Immature natural killer cell (primary cell): ENCODE measurements around the gene DHRS1. TPM values are rescaled to one million over a fixed set of nuclear protein-coding genes. Genes with fewer than 3 reads are reported as not detected.

Experiments
- DNase-seq, 3 donors: peaks; one replicate each; pipeline ENCODE4 v3.0.0; 2022; ENCODE audit warnings: mixed read lengths in 1 of 3
- H3K27ac Mint-ChIP-seq, 6 donors: one replicate each; pipeline ENCODE4 v1.8.0; 2020; ENCODE audit warnings: mixed read lengths in 6 of 6, mild to moderate bottlenecking in 5 of 6, inconsistent platforms in 4 of 6, moderate library complexity in 3 of 6
- H3K27me3 Mint-ChIP-seq, 3 donors: one replicate each; pipeline ENCODE4 v1.8.0; 2020 to 2021; ENCODE audit warnings: low read depth in 3 of 3, mild to moderate bottlenecking in 3 of 3, mixed read lengths in 3 of 3, moderate library complexity in 3 of 3, inconsistent platforms in 1 of 3
- H3K36me3 Mint-ChIP-seq, 3 donors: one replicate each; pipeline ENCODE4 v1.8.0; 2020; ENCODE audit warnings: mixed read lengths in 3 of 3, inconsistent platforms in 2 of 3, mild to moderate bottlenecking in 2 of 3
- H3K4me1 Mint-ChIP-seq, 2 donors: one replicate each; pipeline ENCODE4 v1.8.0; 2020; ENCODE audit warnings: inconsistent platforms in 2 of 2, mild to moderate bottlenecking in 2 of 2, mixed read lengths in 2 of 2, moderate library complexity in 1 of 2
- H3K4me3 Mint-ChIP-seq, 5 donors: one replicate each; pipeline ENCODE4 v1.8.0; 2020; ENCODE audit warnings: mild to moderate bottlenecking in 5 of 5, mixed read lengths in 5 of 5, inconsistent platforms in 3 of 5, moderate library complexity in 3 of 5
- H3K9me3 Mint-ChIP-seq, 6 donors: one replicate each; pipeline ENCODE4 v1.8.0; 2020; ENCODE audit warnings: mild to moderate bottlenecking in 6 of 6, mixed read lengths in 6 of 6, inconsistent platforms in 4 of 6, moderate library complexity in 3 of 6
- polyA plus RNA-seq, 3 donors: library from polyadenylated mRNA; unstranded; fragments of 300-500 nt; fragmentation: Illumina TruSeq; gene quantifications; one replicate each; pipeline ENCODE4 v1.2.3, GENCODE V29; 2021

The DHRS1 gene
- polyA plus RNA-seq, 3 donors from 2014 or later, result 31.4 to 35.9 (median 31.7) TPM

GRCh38 chr14:24259282-24260025 is 40.1 kb downstream of the DHRS1 start:
- Mint-ChIP-seq H3K4me3 (no peak overlapping the region), H3K27me3 (no peaks in the 10 kb centered on the region), H3K9me3 (no peaks in the 10 kb centered on the region), H3K4me1 (no peaks in the 10 kb centered on the region), H3K27ac (no peak overlapping the region), H3K36me3 (peaks cover 0 to 20% (median 6%) of the 10 kb centered on the region in 3 donors)
- no peak for DNase-seq

DNA sequence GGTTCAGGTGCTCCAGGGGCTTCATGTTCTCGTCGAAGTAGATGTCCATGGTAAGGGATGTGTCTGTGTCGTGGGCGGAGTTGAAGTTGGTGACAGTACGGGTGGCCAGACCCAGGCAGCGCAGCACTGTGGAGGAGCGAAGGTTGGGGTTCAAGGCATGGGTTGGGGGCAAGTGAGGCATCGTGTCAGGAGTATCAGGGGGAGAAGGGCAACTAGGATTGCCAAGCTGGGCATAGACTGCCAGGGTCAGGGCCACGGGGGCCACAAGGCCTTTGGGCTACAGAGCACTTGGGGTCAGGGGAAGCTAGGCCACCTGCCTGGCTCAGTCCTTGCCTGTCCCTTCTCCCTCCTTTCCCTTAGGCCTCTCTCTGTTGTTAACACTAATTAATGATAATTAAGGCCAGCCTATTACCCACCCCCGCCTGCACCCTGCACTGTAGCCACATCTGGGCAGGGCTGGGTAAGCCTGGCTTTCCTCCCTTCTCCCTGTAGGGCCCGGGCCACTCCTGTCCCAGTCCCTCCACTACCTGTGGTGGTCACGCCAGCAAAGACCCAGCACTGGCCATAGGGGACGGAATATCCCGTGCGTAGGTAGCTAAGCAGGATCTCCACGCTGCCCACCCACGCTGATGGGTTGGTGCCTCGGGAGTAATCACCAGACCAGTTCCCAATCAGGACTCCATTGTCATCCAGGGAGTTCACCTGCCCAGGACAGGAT is 40.9 kb downstream of the DHRS1 start:
- H3K27me3 Mint-ChIP-seq, result no peaks in the 10 kb centered on the region
- no peak for DNase-seq
- H3K4me3 Mint-ChIP-seq, result no peak overlapping the region
- no peaks in the 10 kb centered on the region for H3K4me1 Mint-ChIP-seq
- H3K9me3 Mint-ChIP-seq, result no peaks in the 10 kb centered on the region
- H3K36me3 Mint-ChIP-seq, result peaks cover 0 to 26% (median 6%) of the 10 kb centered on the region in 3 donors
- H3K27ac Mint-ChIP-seq, result peak overlapping the region in 1 of 6 donors; percentile 28

DNA sequence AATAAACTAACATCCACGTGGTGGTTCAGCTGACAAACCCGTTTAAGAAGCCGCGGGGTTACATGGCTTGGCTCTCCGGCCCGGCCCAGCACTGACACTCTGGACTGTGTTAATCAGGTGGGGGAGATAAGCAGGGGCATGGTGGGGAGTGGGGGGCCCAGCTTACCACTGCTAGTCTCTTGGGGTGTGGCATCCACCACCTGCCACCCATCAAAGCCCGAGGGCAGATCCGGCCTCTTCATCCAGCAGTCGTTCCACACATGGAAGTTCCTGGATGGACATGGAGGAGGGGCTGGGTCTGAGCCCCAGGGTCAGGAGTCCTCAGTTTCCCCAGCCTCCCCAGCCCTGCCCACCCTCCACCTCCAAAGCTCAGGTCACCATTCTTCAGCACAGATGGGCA is 41.5 kb downstream of the DHRS1 start:
- Mint-ChIP-seq H3K36me3 (peaks cover 0 to 26% (median 6%) of the 10 kb centered on the region in 3 donors), H3K4me1 (no peaks in the 10 kb centered on the region), H3K27ac (no peak overlapping the region), H3K9me3 (no peaks in the 10 kb centered on the region), H3K27me3 (no peaks in the 10 kb centered on the region), H3K4me3 (no peak overlapping the region)
- no peak for DNase-seq

DNA sequence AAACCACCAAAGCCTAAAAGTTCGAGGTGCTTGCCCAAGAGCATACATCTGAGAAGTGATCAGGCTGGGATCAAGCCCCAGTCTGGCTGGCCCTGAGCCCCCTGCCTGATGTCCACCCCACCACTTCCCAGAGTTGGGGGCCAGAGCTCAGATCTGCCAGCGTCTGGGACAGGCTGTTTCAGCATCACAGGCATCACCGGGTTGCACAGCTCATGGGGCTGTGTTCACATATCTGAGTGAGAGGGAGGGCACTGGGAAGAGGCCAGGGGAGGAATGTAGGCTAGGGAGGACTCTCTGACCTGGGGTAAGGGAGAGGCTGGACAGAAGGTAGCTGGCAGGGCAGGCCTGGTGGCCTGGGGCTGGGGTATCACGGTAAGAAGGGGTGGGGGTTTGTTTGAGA is 42.6 kb downstream of the DHRS1 start:
- no peak for DNase-seq
- Mint-ChIP-seq H3K4me1 (no peaks in the 10 kb centered on the region), H3K9me3 (no peaks in the 10 kb centered on the region), H3K27ac (no peak overlapping the region), H3K27me3 (no peaks in the 10 kb centered on the region), H3K36me3 (peaks cover 0 to 23% (median 6%) of the 10 kb centered on the region in 3 donors), H3K4me3 (no peak overlapping the region)

DNA sequence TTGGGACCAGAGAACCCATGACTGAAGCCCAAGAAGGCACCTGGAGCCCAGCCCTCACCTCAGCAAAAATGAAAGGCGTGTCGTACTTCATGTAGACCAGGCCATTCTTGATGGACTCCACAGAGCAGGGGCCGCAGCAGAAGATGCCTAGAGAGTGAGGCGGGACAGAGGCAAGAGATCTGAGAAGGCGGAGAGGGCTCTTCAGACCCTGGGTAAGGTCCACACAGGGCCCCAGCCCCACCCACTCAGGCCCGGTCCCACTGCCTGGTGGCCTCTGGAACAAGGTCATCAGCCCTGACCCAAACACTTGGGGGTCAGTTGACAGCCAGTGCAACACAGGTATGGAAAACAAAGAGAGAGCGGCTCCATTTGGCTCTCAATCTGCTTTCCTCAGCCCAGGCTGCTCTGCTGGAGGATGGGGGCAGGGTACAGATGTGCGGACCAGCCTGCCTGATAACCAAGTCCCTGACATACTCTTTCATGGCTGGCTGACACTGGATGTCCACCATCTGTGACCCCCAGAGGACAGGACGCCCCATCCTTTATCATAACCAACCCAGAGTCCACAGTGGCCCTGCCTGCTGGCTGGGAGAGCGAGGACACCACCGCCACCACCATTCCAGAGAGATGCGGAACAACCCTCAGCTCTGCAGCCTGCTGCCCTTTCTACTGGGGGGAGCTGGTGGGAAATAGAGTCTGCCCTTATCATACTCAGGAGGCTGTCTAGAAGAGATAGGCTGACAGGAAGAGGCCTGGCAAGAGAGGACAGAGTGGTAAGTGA is 43.5 kb downstream of the DHRS1 start:
- DNase-seq, result no peak
- Mint-ChIP-seq H3K9me3 (no peaks in the 10 kb centered on the region), H3K36me3 (peaks cover 6 to 24% (median 6%) of the 10 kb centered on the region in 3 donors), H3K27ac (peak overlapping the region in 2 of 6 donors; percentile 26 to 40), H3K27me3 (no peaks in the 10 kb centered on the region), H3K4me3 (no peak overlapping the region), H3K4me1 (no peaks in the 10 kb centered on the region)

DNA sequence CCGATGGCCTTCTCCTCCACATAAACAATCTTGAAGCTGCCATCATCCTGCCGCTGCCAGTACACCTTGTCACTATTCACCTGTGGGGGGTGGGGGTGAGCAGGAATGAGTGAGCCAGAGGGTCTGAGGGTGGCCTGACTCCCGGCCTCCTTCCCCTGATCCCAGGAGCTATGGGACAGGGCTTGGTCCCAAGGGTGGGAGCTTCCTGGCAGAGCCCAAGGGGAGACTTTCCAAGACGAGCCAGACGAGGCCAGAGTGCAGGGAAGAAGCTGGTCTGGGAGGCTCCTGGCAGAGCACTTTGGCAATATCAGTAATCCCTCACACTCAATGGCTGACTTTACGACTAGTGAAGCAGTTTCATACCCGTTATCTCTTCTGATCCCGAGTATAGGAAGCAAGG is 44.1 kb downstream of the DHRS1 start:
- Mint-ChIP-seq H3K4me1 (no peaks in the 10 kb centered on the region), H3K27me3 (no peaks in the 10 kb centered on the region), H3K9me3 (no peaks in the 10 kb centered on the region), H3K4me3 (no peak overlapping the region), H3K27ac (peak overlapping the region in 1 of 6 donors; percentile 40), H3K36me3 (peaks cover 6 to 21% (median 9%) of the 10 kb centered on the region in 3 donors)
- DNase-seq, result no peak

DNA sequence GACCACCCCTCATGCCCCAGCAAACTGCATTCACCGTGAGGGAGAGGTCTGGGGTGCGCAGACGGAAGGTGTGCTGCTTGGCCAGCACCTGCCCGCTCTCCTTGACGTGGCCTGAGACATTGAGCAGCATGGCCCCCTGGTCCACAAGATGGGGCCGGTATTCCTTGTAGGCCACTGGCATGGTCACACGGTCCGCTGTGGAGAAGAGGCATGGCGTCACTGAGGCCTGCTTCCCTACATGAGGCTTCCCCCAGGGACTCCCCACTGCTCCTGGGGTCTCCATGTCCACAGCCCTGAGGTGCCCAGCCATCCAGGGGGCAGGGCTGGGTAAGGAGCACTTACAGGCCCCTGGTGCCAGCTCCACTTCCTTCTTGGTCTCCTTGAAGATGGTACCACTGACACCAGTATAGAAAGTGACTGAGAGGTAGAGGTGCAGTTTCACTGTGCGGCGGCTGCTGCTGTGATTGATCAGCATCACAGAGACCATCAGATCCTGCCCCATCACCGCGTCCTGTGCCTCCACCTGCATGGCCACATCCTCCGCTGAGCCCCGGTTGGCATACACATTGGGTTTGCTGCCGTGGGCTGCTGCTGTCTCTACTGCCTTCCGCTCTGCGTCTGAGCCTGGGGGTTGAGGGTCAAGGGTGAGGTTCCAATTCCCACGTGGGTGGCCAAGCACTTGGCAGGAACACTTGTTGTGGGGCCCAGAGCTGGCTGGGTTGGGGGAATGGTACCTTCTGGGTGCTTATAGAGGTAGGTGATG is 44.8 kb downstream of the DHRS1 start:
- H3K27ac Mint-ChIP-seq, result no peak overlapping the region

GRCh38 chr14:24253936-24254335 is 45.6 kb downstream of the DHRS1 start:
- no peak overlapping the region for H3K27ac Mint-ChIP-seq
- no peaks in the 10 kb centered on the region for H3K27me3 Mint-ChIP-seq
- H3K4me3 Mint-ChIP-seq, result no peak overlapping the region
- H3K4me1 Mint-ChIP-seq, result no peaks in the 10 kb centered on the region
- DNase-seq, result no peak
- no peaks in the 10 kb centered on the region for H3K9me3 Mint-ChIP-seq
- H3K36me3 Mint-ChIP-seq, result peaks cover 6 to 19% (median 11%) of the 10 kb centered on the region in 3 donors

More for the DNA sequence above, 44.8 kb downstream of the DHRS1 start:
- Mint-ChIP-seq H3K27me3 (no peaks in the 10 kb centered on the region), H3K36me3 (peaks cover 6 to 19% (median 11%) of the 10 kb centered on the region in 3 donors), H3K4me3 (no peak overlapping the region), H3K9me3 (no peaks in the 10 kb centered on the region), H3K4me1 (no peaks in the 10 kb centered on the region)
- DNase-seq, result no peak

- Mint-ChIP-seq H3K9me3 (no peaks in the 10 kb centered on the region), H3K27me3 (peaks cover 0 to 2% (median 0%) of the 10 kb centered on the region in 3 donors), H3K36me3 (peaks cover 6 to 16% (median 11%) of the 10 kb centered on the region in 3 donors), H3K4me3 (no peak overlapping the region), H3K27ac (no peak overlapping the region), H3K4me1 (peaks cover 6 to 7% of the 10 kb centered on the region in 2 donors)
- DNase-seq, result no peak
Observed at GRCh38 chr14:24252289-24253124, 47.1 kb downstream of the DHRS1 start.

DNA sequence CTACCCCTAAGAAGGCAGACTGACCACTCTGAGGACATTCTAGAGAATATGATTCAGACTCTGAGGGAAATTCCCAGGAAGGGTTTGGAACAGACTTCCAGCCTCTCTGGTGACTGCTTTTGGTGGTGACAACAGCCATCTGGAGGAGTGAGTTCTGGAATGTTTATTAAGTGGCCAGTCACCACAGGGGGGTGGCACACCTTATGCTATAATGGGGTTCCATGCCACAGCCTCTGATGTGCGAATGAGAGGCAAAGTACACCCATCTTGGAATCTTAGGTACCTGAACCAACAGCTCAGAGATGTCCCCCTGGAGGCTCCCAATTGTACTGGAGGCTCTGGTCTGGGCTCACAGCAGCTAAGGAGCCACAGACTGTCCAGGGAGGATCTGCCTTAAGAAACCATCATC is 47.7 kb downstream of the DHRS1 start:
- Mint-ChIP-seq H3K27me3 (peaks cover 0 to 4% (median 1%) of the 10 kb centered on the region in 3 donors), H3K9me3 (no peaks in the 10 kb centered on the region), H3K4me1 (peaks cover 11 to 13% of the 10 kb centered on the region in 2 donors), H3K4me3 (no peak overlapping the region), H3K27ac (no peak overlapping the region), H3K36me3 (peaks cover 6 to 16% (median 11%) of the 10 kb centered on the region in 3 donors)
- DNase-seq, result no peak

- H3K9me3 Mint-ChIP-seq, result no peaks in the 10 kb centered on the region
- H3K27ac Mint-ChIP-seq, result peak overlapping the region in 3 of 6 donors; percentile 10 to 74 (median 32)
- no peak for DNase-seq
- peaks cover 0 to 4% (median 4%) of the 10 kb centered on the region in 3 donors for H3K27me3 Mint-ChIP-seq
- H3K4me1 Mint-ChIP-seq, result peaks cover 14 to 17% of the 10 kb centered on the region in 2 donors
- no peak overlapping the region for H3K4me3 Mint-ChIP-seq
- H3K36me3 Mint-ChIP-seq, result peaks cover 5 to 13% (median 6%) of the 10 kb centered on the region in 3 donors
Observed at GRCh38 chr14:24250354-24250753, 49.2 kb downstream of the DHRS1 start.

GRCh38 chr14:24249230-24250021 is 50.2 kb downstream of the DHRS1 start:
- Mint-ChIP-seq H3K9me3 (no peaks in the 10 kb centered on the region), H3K4me1 (peaks cover 17 to 24% of the 10 kb centered on the region in 2 donors), H3K36me3 (peaks cover 5 to 10% (median 6%) of the 10 kb centered on the region in 3 donors), H3K27me3 (peaks cover 0 to 4% (median 4%) of the 10 kb centered on the region in 3 donors), H3K27ac (peak overlapping the region in 2 of 6 donors; percentile 53 to 67), H3K4me3 (no peak overlapping the region)
- DNase-seq, result no peak
